GM12875 (cell line): Measurements from ENCODE around the gene RNU1-1.
"Not testable (repeated sequence)": the region's sequence is repeated elsewhere in the genome, so short reads cannot be mapped to it uniquely, and the experiment has no call there.

Experiments
- H3K4me3 ChIP-seq: one replicate; pipeline ENCODE4 v1.5.1; 2011; ENCODE audit warnings: low read depth, low read length, control low read depth
- CTCF ChIP-seq: IDR thresholded peaks from 2 replicates; pipeline ENCODE4 v1.5.1; 2011; ENCODE audit warnings: low read depth, mild to moderate bottlenecking, control low read depth, inconsistent platforms, low read length, moderate library complexity, borderline replicate concordance; ENCODE audit not compliant: insufficient read depth

RNU1-1 gene

GRCh38 chr1:16525769-16526168 lies 11.7 kb upstream of the RNU1-1 start:
- H3K4me3 ChIP-seq = not testable (repeated sequence)

GRCh38 chr1:16521679-16522078 lies 7.6 kb upstream of the RNU1-1 start:
- H3K4me3 ChIP-seq = not testable (repeated sequence)

DNA sequence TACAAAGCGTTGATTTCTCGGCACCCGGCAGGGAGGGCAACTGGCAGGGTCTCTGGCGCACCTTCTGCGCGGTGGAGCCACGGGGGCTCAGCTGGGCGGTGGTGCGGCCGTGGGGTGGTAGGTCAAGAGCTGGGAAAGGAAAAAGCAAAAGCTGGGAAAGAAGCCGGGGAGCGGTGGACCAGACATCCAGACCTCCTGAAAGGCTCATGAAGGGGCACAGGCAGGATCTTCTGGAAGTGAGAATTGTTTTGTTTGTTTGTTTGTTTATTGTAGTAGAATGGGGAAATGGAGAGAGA lies 7.2 kb upstream of the RNU1-1 start:
- no peak overlapping the region for H3K4me3 ChIP-seq
- no peak for TF ChIP-seq CTCF

DNA sequence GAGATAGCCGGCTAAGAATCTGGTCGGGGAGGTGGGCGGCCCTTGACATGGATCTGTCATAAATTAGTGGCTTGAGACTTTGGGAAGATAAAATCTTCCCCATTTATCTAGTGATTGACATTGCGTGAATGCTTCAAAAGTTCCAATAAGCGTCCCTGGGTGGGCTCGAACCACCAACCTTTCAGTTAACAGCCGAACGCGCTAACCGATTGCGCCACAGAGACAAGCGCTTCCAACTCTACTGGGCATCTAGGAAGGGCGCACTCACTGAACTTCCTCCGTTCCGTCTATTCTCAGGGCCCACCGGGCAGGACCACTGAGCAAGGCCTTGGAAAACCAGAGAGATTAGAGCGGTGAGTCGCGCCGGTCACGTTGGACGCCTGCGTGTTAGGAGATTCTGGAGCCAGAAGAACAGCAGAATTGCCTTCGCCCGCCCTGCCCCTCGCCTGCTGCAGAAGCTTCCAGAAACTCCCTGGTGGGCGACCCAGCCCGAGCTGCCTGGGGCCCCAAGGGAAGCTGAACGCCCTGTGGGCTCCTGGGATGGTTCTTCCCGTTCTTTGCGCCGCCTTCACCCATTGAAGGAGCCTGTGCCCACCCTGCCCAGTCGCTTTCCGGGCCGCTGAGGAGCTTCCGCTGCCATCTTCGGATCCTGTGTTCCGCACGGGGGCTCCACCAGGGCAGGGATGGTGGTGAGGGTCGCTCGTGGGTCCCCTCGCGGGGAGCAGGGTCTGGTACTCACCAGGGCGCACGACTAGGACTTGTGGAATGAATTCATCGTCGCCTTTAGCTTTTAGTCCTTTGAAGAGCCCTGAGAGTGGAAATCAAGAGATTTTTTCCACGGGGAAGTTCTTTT lies 6.6 kb upstream of the RNU1-1 start:
- H3K4me3 ChIP-seq = not testable (repeated sequence)

DNA sequence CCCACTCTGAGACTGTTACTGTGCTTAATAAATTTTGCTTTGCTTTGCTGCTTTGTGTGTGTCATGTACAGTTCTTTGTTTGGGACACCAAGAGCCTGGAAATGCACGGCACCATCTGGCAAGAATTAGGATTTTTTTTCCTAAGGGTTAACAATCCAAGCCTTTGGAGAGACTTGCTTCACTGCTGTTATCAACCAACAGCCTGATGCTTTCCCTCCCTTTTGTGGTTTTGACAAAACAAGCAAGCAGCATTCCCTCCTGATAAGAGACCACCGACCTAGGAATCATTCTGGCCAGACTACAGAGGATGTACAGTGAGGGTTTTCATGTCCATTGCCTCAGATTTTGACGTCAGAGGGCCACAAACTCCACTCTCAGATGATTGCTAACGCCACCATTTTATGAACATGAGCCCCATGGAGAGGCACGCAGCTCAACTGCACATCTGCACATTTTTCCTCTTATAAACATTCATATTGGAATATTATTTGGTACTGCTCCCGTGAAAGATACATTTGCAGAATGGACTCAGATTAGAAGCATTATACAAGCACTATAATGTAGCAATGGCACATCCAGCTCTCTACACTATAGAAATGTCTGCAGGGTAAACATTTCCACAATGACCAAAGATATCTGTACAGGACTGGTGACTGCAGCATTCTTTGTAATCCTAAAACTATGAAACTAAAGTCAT lies 5.3 kb upstream of the RNU1-1 start:
- H3K4me3 ChIP-seq = not testable (repeated sequence)

DNA sequence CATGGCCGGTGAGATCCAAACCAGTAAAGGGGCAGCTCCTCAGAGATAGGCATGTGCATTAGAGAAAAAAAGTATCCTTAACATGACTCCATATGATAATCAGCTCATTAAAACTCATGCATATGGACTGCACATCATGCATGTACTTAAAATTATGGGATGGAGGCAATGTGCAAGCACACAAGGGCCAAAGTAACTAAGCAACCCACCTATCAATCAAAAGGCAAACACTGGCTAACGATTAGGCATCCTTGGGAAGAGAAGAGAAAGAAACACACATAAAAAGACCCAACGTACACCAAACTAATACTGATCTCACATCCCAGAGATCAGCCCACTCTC lies 4.8 kb upstream of the RNU1-1 start:
- not testable (repeated sequence) for H3K4me3 ChIP-seq

GRCh38 chr1:16516694-16517410 lies 2.8 kb upstream of the RNU1-1 start:
- H3K4me3 ChIP-seq = not testable (repeated sequence)

GRCh38 chr1:16513412-16514106 lies 526 bp downstream of the RNU1-1 start:
- H3K4me3 ChIP-seq = not testable (repeated sequence)

DNA sequence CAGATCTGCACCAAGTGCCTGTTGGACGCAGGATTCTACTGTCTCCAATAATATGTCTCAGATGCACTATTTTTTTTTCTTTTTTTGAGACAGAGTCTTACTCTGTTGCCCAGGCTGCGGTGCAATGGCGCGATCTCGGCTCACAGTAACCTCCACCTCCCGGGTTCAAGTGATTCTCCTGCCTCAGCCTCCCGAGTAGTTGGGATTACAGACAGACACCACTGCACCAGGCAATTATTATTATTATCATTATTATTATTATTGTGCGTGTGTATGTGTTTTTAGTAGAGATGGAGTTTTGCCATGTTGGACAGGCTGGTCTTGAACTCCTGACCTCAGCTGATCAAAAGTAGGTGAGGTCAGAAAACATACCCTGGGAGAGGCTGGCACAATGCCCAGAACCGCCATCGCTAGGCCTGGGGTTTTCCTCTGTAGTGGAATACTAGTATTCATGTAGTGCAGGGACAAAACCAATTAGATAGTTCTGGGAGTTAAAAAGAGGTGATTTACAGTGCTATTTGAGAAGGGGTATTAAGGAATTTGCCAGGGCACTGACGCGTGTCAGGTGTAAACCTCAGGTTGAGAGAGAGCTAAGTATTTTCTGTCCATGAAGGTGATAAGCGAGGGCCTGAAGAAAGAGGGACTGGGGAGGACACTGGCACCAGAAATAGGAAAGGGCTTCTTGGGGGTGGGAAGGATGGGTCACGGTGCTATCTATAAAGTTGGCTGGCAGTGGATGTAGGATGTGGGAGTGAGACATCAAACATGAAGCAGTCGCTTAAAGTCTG lies 1.3 kb downstream of the RNU1-1 start:
- not testable (repeated sequence) for H3K4me3 ChIP-seq

GRCh38 chr1:16511926-16512325 lies 2.2 kb downstream of the RNU1-1 start:
- H3K4me3 ChIP-seq = not testable (repeated sequence)

- H3K4me3 ChIP-seq = not testable (repeated sequence)
Measured at GRCh38 chr1:16508861-16509445, 5.1 kb downstream of the RNU1-1 start.

- not testable (repeated sequence) for H3K4me3 ChIP-seq
Measured at GRCh38 chr1:16506364-16507136, 7.5 kb downstream of the RNU1-1 start.

DNA sequence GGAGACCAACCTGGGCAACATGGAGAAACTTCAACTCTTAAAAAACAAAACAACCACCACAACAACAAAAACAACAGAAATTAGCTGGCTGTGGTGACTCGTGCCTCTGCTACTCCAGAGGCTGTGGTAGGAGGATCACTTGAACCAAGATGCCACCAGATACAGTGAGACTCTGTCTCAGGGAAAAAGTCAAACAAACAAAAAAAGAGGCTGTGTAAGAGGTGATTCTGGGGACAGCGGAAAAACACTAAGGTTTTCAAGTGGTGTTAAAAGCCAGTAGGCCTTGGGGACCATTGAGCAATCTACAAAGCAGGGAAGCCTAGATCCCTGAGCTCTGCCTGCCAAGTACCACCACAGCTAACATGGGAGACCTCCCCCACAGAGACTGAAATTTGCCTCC lies 8.2 kb downstream of the RNU1-1 start:
- not testable (repeated sequence) for H3K4me3 ChIP-seq
